NCI-H1105 (cell line): Measurements from ENCODE around the gene MPZL3.

Experiments used
- DNase-seq: peaks from one replicate; lab custom pipeline; 2025; lab: John Stamatoyannopoulos, UW

Gene MPZL3

GRCh38 chr11:118264569-118265465 lies 12.7 kb upstream of the MPZL3 start:
- no peak for DNase-seq

GRCh38 chr11:118263695-118264568 lies 11.8 kb upstream of the MPZL3 start, which contains the start of gene MPZL2:
TSS of gene MPZL2 (minus strand) at chr11:118264297. CDS start at chr11:118264153, 144 bp downstream.
- DNase-seq = peak; percentile 19

GRCh38 chr11:118263112-118263511 lies 10.9 kb upstream of the MPZL3 start:
- DNase-seq = no peak

- no peak for DNase-seq
Measured at GRCh38 chr11:118260353-118260752, 8.2 kb upstream of the MPZL3 start.

GRCh38 chr11:118259138-118259537 lies 7.0 kb upstream of the MPZL3 start:
- no peak for DNase-seq

- DNase-seq = no peak
Measured at GRCh38 chr11:118258410-118258809, 6.2 kb upstream of the MPZL3 start.

- no peak for DNase-seq
Measured at GRCh38 chr11:118252688-118253087, 523 bp upstream of the MPZL3 start.

GRCh38 chr11:118247041-118247440 lies 5.1 kb downstream of the MPZL3 start:
- no peak for DNase-seq

- DNase-seq = no peak
Measured at GRCh38 chr11:118245936-118246562, 6.1 kb downstream of the MPZL3 start.

- DNase-seq = no peak
Measured at GRCh38 chr11:118243993-118244762, 8.0 kb downstream of the MPZL3 start.

- DNase-seq = no peak
Measured at GRCh38 chr11:118243161-118243560, 9.0 kb downstream of the MPZL3 start.

- DNase-seq = no peak
Measured at GRCh38 chr11:118241764-118242098, 10.4 kb downstream of the MPZL3 start.

- no peak for DNase-seq
Measured at GRCh38 chr11:118240999-118241763, 11.0 kb downstream of the MPZL3 start.

- no peak for DNase-seq
Measured at GRCh38 chr11:118239509-118240205, 12.5 kb downstream of the MPZL3 start.

- DNase-seq = no peak
Measured at GRCh38 chr11:118238929-118239328, 13.2 kb downstream of the MPZL3 start.

- no peak for DNase-seq
Measured at GRCh38 chr11:118238421-118238820, 13.7 kb downstream of the MPZL3 start.

GRCh38 chr11:118236170-118236569 lies 16.0 kb downstream of the MPZL3 start:
- no peak for DNase-seq

GRCh38 chr11:118234833-118235232 lies 17.3 kb downstream of the MPZL3 start:
- DNase-seq = no peak

GRCh38 chr11:118233850-118234249 lies 18.3 kb downstream of the MPZL3 start:
- DNase-seq = no peak

GRCh38 chr11:118233377-118233776 lies 18.8 kb downstream of the MPZL3 start:
- DNase-seq = no peak
